HEK293T (cell line): Measurements from ENCODE around the gene CAPZA2.

Source experiments
- ARNT ChIP-seq: fragments of 450-650 bp; IDR thresholded peaks from 2 replicates; pipeline ENCODE4 v1.6.1; 2017; ENCODE audit warnings: mild to moderate bottlenecking
- BHLHE40 ChIP-seq: fragments of 450-650 bp; IDR thresholded peaks from 2 replicates; pipeline ENCODE4 v1.6.1; 2016; ENCODE audit warnings: mild to moderate bottlenecking, moderate library complexity, borderline replicate concordance
- ELF4 ChIP-seq: fragments of 450-650 bp; IDR thresholded peaks from 2 replicates; pipeline ENCODE4 v1.6.1; 2017; ENCODE audit warnings: antibody characterized with exemption
- FOXA1 ChIP-seq: fragments of 450-650 bp; IDR thresholded peaks from 2 replicates; pipeline ENCODE4 v1.6.1; 2016; ENCODE audit warnings: mild to moderate bottlenecking
- FOXK2 ChIP-seq: fragments of 450-650 bp; IDR thresholded peaks from 2 replicates; pipeline ENCODE4 v1.6.1; 2016; ENCODE audit warnings: mild to moderate bottlenecking
- FOXM1 ChIP-seq: fragments of 450-650 bp; IDR thresholded peaks from 2 replicates; pipeline ENCODE4 v1.6.1; 2017; ENCODE audit warnings: mild to moderate bottlenecking, borderline replicate concordance
- HDGF ChIP-seq: fragments of 450-650 bp; IDR thresholded peaks from 2 replicates; pipeline ENCODE4 v1.6.1; 2017; ENCODE audit warnings: antibody characterized with exemption, borderline replicate concordance
- L3MBTL2 ChIP-seq: fragments of 450-650 bp; conservative IDR thresholded peaks from 2 replicates; pipeline ENCODE4 v1.6.1; 2016; ENCODE audit warnings: mild to moderate bottlenecking
- LEF1 ChIP-seq: fragments of 450-650 bp; IDR thresholded peaks from 2 replicates; pipeline ENCODE4 v1.6.1; 2017; ENCODE audit warnings: mild to moderate bottlenecking, borderline replicate concordance
- NFRKB ChIP-seq: fragments of 450-650 bp; IDR thresholded peaks from 2 replicates; pipeline ENCODE4 v1.6.1; 2016; ENCODE audit warnings: mild to moderate bottlenecking, moderate library complexity
- SP1 ChIP-seq: fragments of 450-650 bp; IDR thresholded peaks from 2 replicates; pipeline ENCODE4 v1.6.1; 2017
- SUZ12 ChIP-seq: fragments of 450-650 bp; IDR thresholded peaks from 2 replicates; pipeline ENCODE4 v1.6.1; 2016; ENCODE audit warnings: mild to moderate bottlenecking
- TARDBP ChIP-seq: fragments of 450-650 bp; IDR thresholded peaks from 2 replicates; pipeline ENCODE4 v1.6.1; 2016
- ZNF384 ChIP-seq: fragments of 450-650 bp; IDR thresholded peaks from 2 replicates; pipeline ENCODE4 v1.6.1; 2016

DNA sequence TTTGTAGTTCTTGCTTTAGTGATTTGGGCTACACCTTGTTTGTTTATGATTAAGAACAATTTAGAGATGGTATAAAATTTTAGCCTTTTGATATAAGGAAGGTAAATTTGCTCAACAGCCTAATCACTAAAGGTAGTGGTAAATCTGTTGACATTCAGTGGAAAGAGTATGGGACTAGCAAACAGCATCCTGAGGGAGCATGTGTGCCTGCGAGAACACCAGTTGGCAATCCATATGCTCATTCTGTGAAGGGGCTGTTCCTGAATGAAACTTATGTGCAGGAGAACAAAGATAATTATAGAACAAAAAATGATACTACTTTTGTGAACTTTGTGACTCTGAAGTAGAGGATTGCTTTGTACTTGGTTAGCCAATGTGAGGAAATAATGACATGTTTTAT lies 44.0 kb downstream of the CAPZA2 start:
- TF ChIP-seq ZNF384 (no peak), SP1 (no peak), NFRKB (no peak), L3MBTL2 (no peak), ARNT (no peak), BHLHE40 (no peak), SUZ12 (no peak), FOXM1 (no peak), TARDBP (no peak), FOXK2 (no peak), HDGF (no peak), ELF4 (no peak), FOXA1 (no peak), LEF1 (no peak)
